ENCODE results near the gene TAC3. TPM values are rescaled to one million over a fixed set of nuclear protein-coding genes. Genes with fewer than 3 reads are reported as not detected.

Gene TAC3
- total and polyA plus RNA-seq, 8 donors = 0.31 to 1.1 (median 0.73) TPM; not detected in 2

Other genes starting within 250 kb of the TAC3 start
- gene SDR9C7, start 82.1 kb downstream of the TAC3 start, total RNA-seq = not detected
- gene SDR9C7, start 82.1 kb downstream of the TAC3 start, polyA plus RNA-seq (ENCODE audit: insufficient read length in 6 of 6) = under 1 TPM in 5 of 6 donors, not detected in 1; 0.10 to 0.21 (median 0.18) TPM
- under 1 TPM; 0.20 to 0.45 TPM for gene RDH16, start 58.9 kb downstream of the TAC3 start, total RNA-seq
- 1 to 10 TPM in 1 of 6 donors, under 1 TPM in 5; 0.60 to 1.1 (median 0.86) TPM for gene RDH16, start 58.9 kb downstream of the TAC3 start, polyA plus RNA-seq (ENCODE audit: insufficient read length in 6 of 6)
- gene ZBTB39, start 10.0 kb downstream of the TAC3 start, total RNA-seq = 1 to 10 TPM; 3.8 to 6.1 TPM
- 10 to 100 TPM in 5 of 6 donors, 1 to 10 TPM in 1; 9.0 to 12.4 (median 11.5) TPM for gene ZBTB39, start 10.0 kb downstream of the TAC3 start, polyA plus RNA-seq (ENCODE audit: insufficient read length in 6 of 6)
- gene MYO1A, start 33.6 kb upstream of the TAC3 start, total RNA-seq = under 1 TPM; 0.26 to 0.29 TPM
- under 1 TPM in 4 of 6 donors, not detected in 2; 0.07 to 0.23 (median 0.13) TPM for gene MYO1A, start 33.6 kb upstream of the TAC3 start, polyA plus RNA-seq (ENCODE audit: insufficient read length in 6 of 6)
- 10 to 100 TPM; 16.4 to 17.9 TPM for gene NEMP1, start 62.3 kb upstream of the TAC3 start, total RNA-seq
- gene NEMP1, start 62.3 kb upstream of the TAC3 start, polyA plus RNA-seq (ENCODE audit: insufficient read length in 6 of 6) = 10 to 100 TPM; 21.5 to 29.2 (median 28.0) TPM
- 10 to 100 TPM; 28.4 to 40.1 TPM for gene NAB2, start 72.6 kb upstream of the TAC3 start, total RNA-seq
- 10 to 100 TPM; 38.4 to 52.0 (median 45.7) TPM for gene NAB2, start 72.6 kb upstream of the TAC3 start, polyA plus RNA-seq (ENCODE audit: insufficient read length in 6 of 6)
- 100 to 1,000 TPM; 200 to 237 TPM for gene STAT6, start 94.8 kb upstream of the TAC3 start, total RNA-seq
- 100 to 1,000 TPM; 137 to 173 (median 162) TPM for gene STAT6, start 94.8 kb upstream of the TAC3 start, polyA plus RNA-seq (ENCODE audit: insufficient read length in 6 of 6)
- 100 to 1,000 TPM; 228 to 325 TPM for gene LRP1, start 112.0 kb upstream of the TAC3 start, total RNA-seq
- 100 to 1,000 TPM; 108 to 149 (median 131) TPM for gene LRP1, start 112.0 kb upstream of the TAC3 start, polyA plus RNA-seq (ENCODE audit: insufficient read length in 6 of 6)
- gene LRP1-AS, start 131.1 kb upstream of the TAC3 start, total RNA-seq = not detected
- gene LRP1-AS, start 131.1 kb upstream of the TAC3 start, polyA plus RNA-seq (ENCODE audit: insufficient read length in 6 of 6) = 1 to 10 TPM in 1 of 6 donors, under 1 TPM in 4, not detected in 1; 0.24 to 1.0 (median 0.69) TPM
- gene NXPH4, start 200.3 kb upstream of the TAC3 start, total RNA-seq = 1 to 10 TPM in 1 of 2 donors, under 1 TPM in 1; 0.93 to 1.0 TPM
- 1 to 10 TPM in 4 of 6 donors, under 1 TPM in 2; 0.67 to 1.7 (median 1.4) TPM for gene NXPH4, start 200.3 kb upstream of the TAC3 start, polyA plus RNA-seq (ENCODE audit: insufficient read length in 6 of 6)
- gene SHMT2, start 213.2 kb upstream of the TAC3 start, total RNA-seq = 100 to 1,000 TPM in 1 of 2 donors, 10 to 100 TPM in 1; 64.7 to 116 TPM
- gene SHMT2, start 213.2 kb upstream of the TAC3 start, polyA plus RNA-seq (ENCODE audit: insufficient read length in 6 of 6) = 10 to 100 TPM; 65.8 to 82.4 (median 75.6) TPM
- gene STAC3, start 234.7 kb upstream of the TAC3 start, total RNA-seq = 1 to 10 TPM; 3.4 to 5.0 TPM
- gene STAC3, start 234.7 kb upstream of the TAC3 start, polyA plus RNA-seq (ENCODE audit: insufficient read length in 6 of 6) = 1 to 10 TPM; 2.9 to 5.1 (median 3.4) TPM

All from left lung (tissue), 8 donors.